Measurements from ENCODE around the gene CLIC6. TPM values are rescaled to one million over a fixed set of nuclear protein-coding genes. Genes with fewer than 3 reads are reported as not detected.
"Not testable (repeated sequence)": the region's sequence is repeated elsewhere in the genome, so short reads cannot be mapped to it uniquely, and the experiment has no call there.

Gene CLIC6
- total RNA-seq, 1 experiment from 2014 or later = not detected

- CTCF ChIA-PET = no interaction called here
- TF ChIP-seq EZH2phosphoT487 (IDR thresholded peaks at IDR 0.05; ENCODE audit: borderline replicate concordance, low read length) (no peak), EZH2 (IDR thresholded peaks at IDR 0.05; ENCODE audit: low read length, unreplicated experiment) (no peak), CTCF (conservative IDR thresholded peaks at IDR 0.05; ENCODE audit: low read depth, low read length) (no peak)
- Histone ChIP-seq H3K27ac (ENCODE audit: low read length) (no peak overlapping the region), H3K9me2 (replicated peaks; ENCODE audit: low read length) (no peaks in the 10 kb centered on the region), H3F3A (ENCODE audit: low read length, unreplicated experiment) (no peaks in the 10 kb centered on the region), H3K36me3 (ENCODE audit: low read depth, low read length) (no peaks in the 10 kb centered on the region), H3K9ac (ENCODE audit: low read length) (no peak overlapping the region), H3K79me2 (ENCODE audit: low read length) (no peaks in the 10 kb centered on the region), H4K20me1 (ENCODE audit: low read length) (no peaks in the 10 kb centered on the region), H3K27me3 (ENCODE audit: low read length) (no peaks in the 10 kb centered on the region), H3K9me3 (ENCODE audit: low read length) (no peaks in the 10 kb centered on the region), H3K4me1 (ENCODE audit: insufficient read depth, low read length) (no peaks in the 10 kb centered on the region), H3K4me3 (ENCODE audit: low read length) (no peak overlapping the region), H2AFZ (ENCODE audit: low read length) (no peak overlapping the region), H3K4me2 (ENCODE audit: low read length) (no peak overlapping the region)
- POLR2A ChIA-PET (ENCODE audit: unreplicated experiment) = no interaction called here
- no TSS peak for BruUV-seq (replicated peaks)
- intact Hi-C loops (cut with micrococcal nuclease) = no loop called here
- no peak for ATAC-seq
- no peak for DNase-seq
Observed at GRCh38 chr21:34715985-34716596, 47.3 kb downstream of the CLIC6 start.

- H3K9me2 ChIP-seq (replicated peaks; ENCODE audit: low read length); H3K9me3 ChIP-seq (ENCODE audit: low read length); CTCF ChIA-PET; H3F3A ChIP-seq (ENCODE audit: low read length, unreplicated experiment); H4K20me1 ChIP-seq (ENCODE audit: low read length); DNase-seq; POLR2A ChIA-PET (ENCODE audit: unreplicated experiment); H3K36me3 ChIP-seq (ENCODE audit: low read depth, low read length); intact Hi-C loops (cut with micrococcal nuclease); H2AFZ ChIP-seq (ENCODE audit: low read length); BruUV-seq (replicated peaks); H3K27me3 ChIP-seq (ENCODE audit: low read length); H3K9ac ChIP-seq (ENCODE audit: low read length); H3K27ac ChIP-seq (ENCODE audit: low read length); H3K79me2 ChIP-seq (ENCODE audit: low read length); H3K4me2 ChIP-seq (ENCODE audit: low read length); ATAC-seq; H3K4me1 ChIP-seq (ENCODE audit: insufficient read depth, low read length); H3K4me3 ChIP-seq (ENCODE audit: low read length): not testable (repeated sequence)
Observed at GRCh38 chr21:34718529-34718928, 49.7 kb downstream of the CLIC6 start.

- H3K4me3 ChIP-seq (ENCODE audit: low read length) = no peak overlapping the region
- POLR2A ChIA-PET (ENCODE audit: unreplicated experiment) = no interaction called here
- peak; percentile 89 for TF ChIP-seq CTCF (conservative IDR thresholded peaks at IDR 0.05; ENCODE audit: low read depth, low read length)
- no peak for TF ChIP-seq EZH2 (IDR thresholded peaks at IDR 0.05; ENCODE audit: low read length, unreplicated experiment)
- TF ChIP-seq EZH2phosphoT487 (IDR thresholded peaks at IDR 0.05; ENCODE audit: borderline replicate concordance, low read length) = no peak
- no peak overlapping the region for H3K4me2 ChIP-seq (ENCODE audit: low read length)
- no peak overlapping the region for H3K27ac ChIP-seq (ENCODE audit: low read length)
- no peaks in the 10 kb centered on the region for H3K79me2 ChIP-seq (ENCODE audit: low read length)
- H3K27me3 ChIP-seq (ENCODE audit: low read length) = no peaks in the 10 kb centered on the region
- intact Hi-C loops (cut with micrococcal nuclease) = no loop called here
- no peaks in the 10 kb centered on the region for H3F3A ChIP-seq (ENCODE audit: low read length, unreplicated experiment)
- no TSS peak for BruUV-seq (replicated peaks)
- H3K4me1 ChIP-seq (ENCODE audit: insufficient read depth, low read length) = peaks cover 9% of the 10 kb centered on the region; the same call in 1 of the 2 replicates
- H3K9me2 ChIP-seq (replicated peaks; ENCODE audit: low read length) = no peaks in the 10 kb centered on the region; the same call in 1 of the 2 replicates
- DNase-seq (peak; percentile 32), ATAC-seq (peak; percentile 31; the same call in 1 of the 2 replicates)
- no peaks in the 10 kb centered on the region for H4K20me1 ChIP-seq (ENCODE audit: low read length)
- no peak overlapping the region for H2AFZ ChIP-seq (ENCODE audit: low read length)
- H3K36me3 ChIP-seq (ENCODE audit: low read depth, low read length) = no peaks in the 10 kb centered on the region
- H3K9me3 ChIP-seq (ENCODE audit: low read length) = no peaks in the 10 kb centered on the region
- CTCF ChIA-PET = no interaction called here
- no peak overlapping the region for H3K9ac ChIP-seq (ENCODE audit: low read length)
Observed at GRCh38 chr21:34722684-34723300, 54.0 kb downstream of the CLIC6 start.
